Activated T-cell treated with anti-CD3 and anti-CD28 coated beads, Interleukin-2, amount 50 U/mL, for 1 hour (primary cell): ENCODE results near the gene SKIDA1.
A peak's percentile ranks its signal among the peaks of the same experiment; 100 is the strongest.

Experiments
- DNase-seq: peaks from one replicate; pipeline ENCODE4 v3.0.0-alpha.2; 2020

SKIDA1 gene

GRCh38 chr10:21528236-21529031 lies 3.0 kb upstream of the SKIDA1 start:
- DNase-seq = no peak

- no peak for DNase-seq
Observed at GRCh38 chr10:21527598-21528235, 2.2 kb upstream of the SKIDA1 start.

GRCh38 chr10:21526860-21527597 lies 1.5 kb upstream of the SKIDA1 start:
- DNase-seq = peak; percentile 52

- peak; percentile 64 for DNase-seq
Observed at GRCh38 chr10:21526188-21526859, 842 bp upstream of the SKIDA1 start.

GRCh38 chr10:21524526-21525366 lies 736 bp downstream of the SKIDA1 start:
- no peak for DNase-seq

- DNase-seq = no peak
Observed at GRCh38 chr10:21524131-21524525, 1.4 kb downstream of the SKIDA1 start.

- DNase-seq = no peak
Observed at GRCh38 chr10:21523557-21524008, 1.9 kb downstream of the SKIDA1 start.

- no peak for DNase-seq
Observed at GRCh38 chr10:21522631-21523406, 2.7 kb downstream of the SKIDA1 start.

- DNase-seq = no peak
Observed at GRCh38 chr10:21521751-21522533, 3.5 kb downstream of the SKIDA1 start.

GRCh38 chr10:21520949-21521348 lies 4.5 kb downstream of the SKIDA1 start:
- DNase-seq = no peak

GRCh38 chr10:21520509-21520908 lies 5.0 kb downstream of the SKIDA1 start:
- no peak for DNase-seq

- DNase-seq = no peak
Observed at GRCh38 chr10:21519941-21520436, 5.5 kb downstream of the SKIDA1 start.

- DNase-seq = no peak
Observed at GRCh38 chr10:21519397-21519933, 6.0 kb downstream of the SKIDA1 start.

- no peak for DNase-seq
Observed at GRCh38 chr10:21518641-21519396, 6.7 kb downstream of the SKIDA1 start.

- DNase-seq = no peak
Observed at GRCh38 chr10:21518149-21518640, 7.3 kb downstream of the SKIDA1 start.

GRCh38 chr10:21517134-21518031 lies 8.1 kb downstream of the SKIDA1 start:
- DNase-seq = peak; percentile 50

- DNase-seq = peak; percentile 67
Observed at GRCh38 chr10:21516242-21517131, 9.0 kb downstream of the SKIDA1 start.
